Measurements from ENCODE around the gene STK39. TPM values are rescaled to one million over a fixed set of nuclear protein-coding genes. Genes with fewer than 3 reads are reported as not detected.

Gene STK39
- total RNA-seq, 3 donors from 2014 or later = 36.4 to 57.5 (median 52.5) TPM

DNA sequence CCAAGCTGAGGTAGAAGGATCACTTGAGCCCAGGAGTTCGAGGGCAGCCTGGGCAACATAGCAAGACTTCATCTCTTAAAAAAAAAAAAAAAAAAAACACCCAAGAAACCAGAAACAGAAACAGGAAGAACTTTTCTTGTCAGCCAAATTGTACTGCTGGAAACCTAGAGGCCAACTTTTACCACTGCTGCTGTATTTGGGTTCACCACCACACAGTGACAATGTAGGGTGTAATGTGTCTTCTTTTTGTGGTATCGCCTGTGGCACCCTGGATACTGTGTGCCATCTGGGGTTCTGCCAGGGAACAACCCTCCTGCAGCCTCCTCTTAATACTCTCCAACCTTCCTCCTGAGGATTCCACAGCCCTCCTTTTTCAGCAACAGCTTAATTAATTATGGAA is 72.6 kb downstream of the STK39 start:
- Histone ChIP-seq H3K9me3 (no peaks in the 10 kb centered on the region), H3K36me3 (ENCODE audit: low read depth) (no peaks in the 10 kb centered on the region), H3K4me1 (ENCODE audit: low read depth) (no peaks in the 10 kb centered on the region), H3K4me3 (no peak overlapping the region)
- TF ChIP-seq, protein P1, sequence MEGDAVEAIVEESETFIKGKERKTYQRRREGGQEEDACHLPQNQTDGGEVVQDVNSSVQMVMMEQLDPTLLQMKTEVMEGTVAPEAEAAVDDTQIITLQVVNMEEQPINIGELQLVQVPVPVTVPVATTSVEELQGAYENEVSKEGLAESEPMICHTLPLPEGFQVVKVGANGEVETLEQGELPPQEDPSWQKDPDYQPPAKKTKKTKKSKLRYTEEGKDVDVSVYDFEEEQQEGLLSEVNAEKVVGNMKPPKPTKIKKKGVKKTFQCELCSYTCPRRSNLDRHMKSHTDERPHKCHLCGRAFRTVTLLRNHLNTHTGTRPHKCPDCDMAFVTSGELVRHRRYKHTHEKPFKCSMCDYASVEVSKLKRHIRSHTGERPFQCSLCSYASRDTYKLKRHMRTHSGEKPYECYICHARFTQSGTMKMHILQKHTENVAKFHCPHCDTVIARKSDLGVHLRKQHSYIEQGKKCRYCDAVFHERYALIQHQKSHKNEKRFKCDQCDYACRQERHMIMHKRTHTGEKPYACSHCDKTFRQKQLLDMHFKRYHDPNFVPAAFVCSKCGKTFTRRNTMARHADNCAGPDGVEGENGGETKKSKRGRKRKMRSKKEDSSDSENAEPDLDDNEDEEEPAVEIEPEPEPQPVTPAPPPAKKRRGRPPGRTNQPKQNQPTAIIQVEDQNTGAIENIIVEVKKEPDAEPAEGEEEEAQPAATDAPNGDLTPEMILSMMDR (IDR thresholded peaks at IDR 0.05) = no peak
- peak; percentile 23 for ATAC-seq
- no peak for DNase-seq
- intact Hi-C loops (cut with DNase I, micrococcal nuclease) = no loop called here

DNA sequence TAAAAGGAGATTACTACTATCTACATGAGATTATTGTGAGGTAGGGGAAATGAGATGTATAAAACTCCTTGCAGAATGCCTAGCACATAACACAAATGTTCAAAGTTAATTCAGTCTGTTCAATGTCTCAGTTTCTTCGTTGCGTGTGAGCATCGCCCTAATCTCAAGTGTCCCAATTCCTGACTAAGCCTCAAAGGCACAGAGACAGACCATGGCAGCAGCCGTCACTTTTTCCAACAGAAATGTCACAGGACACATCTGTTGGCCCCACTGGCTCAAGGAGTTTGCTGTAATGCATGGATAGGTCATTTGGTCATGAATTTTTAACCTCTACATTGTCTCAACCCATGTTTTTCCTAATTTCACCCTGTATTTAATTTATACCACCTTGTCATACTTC is 75.3 kb downstream of the STK39 start:
- intact Hi-C loops (cut with DNase I, micrococcal nuclease) = no loop called here
- TF ChIP-seq, protein P1 (IDR thresholded peaks at IDR 0.05) = no peak
- Histone ChIP-seq H3K36me3 (ENCODE audit: low read depth) (no peaks in the 10 kb centered on the region), H3K9me3 (no peaks in the 10 kb centered on the region), H3K4me3 (no peak overlapping the region), H3K4me1 (ENCODE audit: low read depth) (no peaks in the 10 kb centered on the region)
- no peak for DNase-seq
- ATAC-seq = no peak

GRCh38 chr2:168171059-168171762 is 76.2 kb downstream of the STK39 start:
- DNase-seq (no peak), ATAC-seq (no peak)
- Histone ChIP-seq H3K9me3 (no peaks in the 10 kb centered on the region), H3K4me3 (no peak overlapping the region), H3K36me3 (ENCODE audit: low read depth) (no peaks in the 10 kb centered on the region), H3K4me1 (ENCODE audit: low read depth) (no peaks in the 10 kb centered on the region)
- intact Hi-C loops (cut with DNase I, micrococcal nuclease) = no loop called here
- TF ChIP-seq, protein P1 (IDR thresholded peaks at IDR 0.05) = no peak

- no peaks in the 10 kb centered on the region for H3K36me3 ChIP-seq (ENCODE audit: low read depth)
- H3K4me3 ChIP-seq = no peak overlapping the region
- intact Hi-C loops (cut with DNase I, micrococcal nuclease) = no loop called here
- H3K9me3 ChIP-seq = no peaks in the 10 kb centered on the region
- DNase-seq (no peak), ATAC-seq (no peak)
- TF ChIP-seq, protein P1 (IDR thresholded peaks at IDR 0.05) = no peak
- H3K4me1 ChIP-seq (ENCODE audit: low read depth) = no peaks in the 10 kb centered on the region
Measured at GRCh38 chr2:168169097-168169745, 78.2 kb downstream of the STK39 start.

DNA sequence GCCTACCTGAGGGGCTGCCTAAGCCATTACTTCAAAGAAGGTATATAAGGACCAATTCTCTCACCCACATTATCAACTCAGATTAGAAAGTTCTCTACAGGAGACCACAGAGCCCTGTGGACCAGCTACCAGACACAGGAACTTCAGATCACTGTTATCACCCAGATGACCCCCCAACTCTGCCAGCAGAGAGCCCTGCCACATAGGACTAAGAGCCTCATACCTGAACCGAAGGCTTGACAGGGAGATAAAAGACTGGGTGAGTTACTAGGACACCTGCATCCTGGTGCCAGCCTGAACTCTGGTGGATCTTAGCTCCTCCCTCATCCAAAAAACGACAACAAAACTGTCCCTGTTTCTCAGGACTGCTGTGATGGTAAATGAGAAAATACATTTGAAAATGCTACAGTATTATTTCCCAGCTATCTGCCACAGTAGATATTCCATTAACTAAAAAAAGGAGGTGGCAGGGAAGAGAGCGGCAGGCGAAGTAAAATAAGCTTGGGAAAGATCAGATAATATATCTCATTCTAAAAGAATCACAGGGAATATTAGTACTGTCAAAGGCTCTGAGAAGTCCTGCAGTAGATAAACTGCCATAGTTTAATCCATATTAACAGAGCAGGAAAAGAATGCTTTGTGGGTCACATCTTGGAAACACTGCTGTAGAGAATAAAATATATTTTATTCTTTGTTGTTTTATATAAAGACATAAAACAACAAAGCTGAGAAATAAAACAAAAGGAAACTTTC is 79.7 kb downstream of the STK39 start:
- ATAC-seq (no peak), DNase-seq (no peak)
- Histone ChIP-seq H3K9me3 (no peaks in the 10 kb centered on the region), H3K4me1 (ENCODE audit: low read depth) (no peaks in the 10 kb centered on the region), H3K4me3 (no peak overlapping the region), H3K36me3 (ENCODE audit: low read depth) (no peaks in the 10 kb centered on the region)
- intact Hi-C loops (cut with DNase I, micrococcal nuclease) = no loop called here
- TF ChIP-seq, protein P1 (IDR thresholded peaks at IDR 0.05) = no peak

Data from mucosa of descending colon (tissue), 3 donors.